Endothelial cell of umbilical vein (primary cell): ENCODE data around the gene MICALL1. TPM values are rescaled to one million over a fixed set of nuclear protein-coding genes. Genes with fewer than 3 reads are reported as not detected.

ENCODE experiments used
- BruUV-seq: library from RNA; stranded (reverse); fragments of 400-500 nt; replicated peaks from 2 replicates; lab custom pipeline; 2021; lab: Mats Ljungman, UMichigan
- CTCF ChIA-PET: fragments of 300-600, 350-600 bp; sonication (Branson Sonifier 250); formaldehyde crosslinking; loops from one replicate; lab custom pipeline; 2021; ENCODE audit warnings: antibody characterized with exemption, inconsistent platforms; lab: Charles Lee
- POLR2A ChIA-PET: fragments of 300-600, 350-600 bp; sonication (Branson Sonifier 250); formaldehyde crosslinking; loops from one replicate; lab custom pipeline; 2021; ENCODE audit warnings: antibody characterized with exemption, inconsistent platforms; lab: Charles Lee
- DNase-seq: peaks from one replicate; pipeline ENCODE4 v3.0.0-alpha.2; 2011; ENCODE audit warnings: low read depth, low spot score
- FAIRE-seq: peaks from 2 replicates; lab custom pipeline; 2011; peaks lifted over from hg19 to GRCh38; lab: Jason Lieb, UNC
- H2AFZ ChIP-seq: 2 replicates; pipeline ENCODE4 v1.6.0; 2012; ENCODE audit warnings: low read depth, low read length, control low read depth, inconsistent platforms
- H3K27ac ChIP-seq: 2 replicates; pipeline ENCODE4 v1.5.1; 2011; ENCODE audit warnings: low read depth, mild to moderate bottlenecking, control low read depth, low read length, moderate library complexity; ENCODE audit not compliant: insufficient read depth
- H3K27me3 ChIP-seq, 2 experiments: 2 replicates each; pipeline versions ENCODE4 v1.6.0 to v1.6.1; 2011; ENCODE audit warnings: low read length in 2 of 2, mixed read lengths in 1 of 2; ENCODE audit not compliant: control insufficient read depth in 2 of 2, insufficient read depth in 2 of 2
- H3K36me3 ChIP-seq, 2 experiments: 2 replicates in 1 of 2; 3 replicates in 1 of 2; pipeline ENCODE4 v1.5.1; 2011; ENCODE audit warnings: low read length in 2 of 2, mild to moderate bottlenecking in 1 of 2, moderate library complexity in 1 of 2; ENCODE audit not compliant: control insufficient read depth in 2 of 2, insufficient read depth in 2 of 2; ENCODE audit errors: extremely low read depth in 1 of 2
- H3K4me1 ChIP-seq: 3 replicates; pipeline ENCODE4 v1.5.1; 2011; ENCODE audit warnings: mild to moderate bottlenecking, low read length; ENCODE audit not compliant: control insufficient read depth, insufficient read depth; ENCODE audit errors: extremely low read depth
- H3K4me2 ChIP-seq: 2 replicates; pipeline ENCODE4 v1.6.1; 2011; ENCODE audit warnings: low read length, control low read depth, mixed read lengths; ENCODE audit not compliant: insufficient read depth
- H3K4me3 ChIP-seq, 3 experiments: fragments of 200-600 bp in 1 of 3; sonication (generic), shearing (Covaris generic) in 1 of 3; replicated peaks in 1 of 3; 2 replicates each; pipeline ENCODE4 v1.5.1; 2011 to 2016; ENCODE audit warnings: control low read depth in 3 of 3, low read length in 3 of 3, mild to moderate bottlenecking in 2 of 3, inconsistent platforms in 1 of 3, low read depth in 1 of 3, moderate library complexity in 1 of 3; ENCODE audit not compliant: insufficient read depth in 1 of 3
- H3K79me2 ChIP-seq: 2 replicates; pipeline ENCODE4 v1.6.0; 2012; ENCODE audit warnings: low read length, inconsistent platforms; ENCODE audit not compliant: control insufficient read depth, insufficient read depth
- H3K9ac ChIP-seq: replicated peaks from 2 replicates; pipeline ENCODE3; 2011; ENCODE audit warnings: low read length, control low read depth; ENCODE audit not compliant: insufficient read depth; ENCODE audit errors: extremely low read depth
- H3K9me1 ChIP-seq: replicated peaks from 3 replicates; pipeline ENCODE4 v1.6.0; 2011; ENCODE audit warnings: mild to moderate bottlenecking, low read length; ENCODE audit not compliant: control insufficient read depth, insufficient read depth; ENCODE audit errors: extremely low read depth
- H3K9me3 ChIP-seq: replicated peaks from 2 replicates; pipeline ENCODE4 v1.5.1; 2012; ENCODE audit warnings: low read length, inconsistent platforms; ENCODE audit not compliant: control insufficient read depth, insufficient read depth
- H4K20me1 ChIP-seq: replicated peaks from 2 replicates; pipeline ENCODE3; 2011; ENCODE audit warnings: mild to moderate bottlenecking, low read length; ENCODE audit not compliant: control insufficient read depth, insufficient read depth; ENCODE audit errors: extremely low read depth
- CTCF ChIP-seq, 2 donors: IDR thresholded peaks; 1 replicate in 1 of 2; 2 replicates in 1 of 2; pipeline ENCODE4 v1.5.1; 2011; ENCODE audit warnings: low read length in 2 of 2, mild to moderate bottlenecking in 2 of 2, moderate library complexity in 2 of 2, control low read depth in 1 of 2, inconsistent platforms in 1 of 2, low read depth in 1 of 2; ENCODE audit not compliant: insufficient read depth in 1 of 2; ENCODE audit errors: extremely low read depth in 1 of 2
- EZH2 ChIP-seq: IDR thresholded peaks from 2 replicates; pipeline ENCODE4 v1.6.1; 2012; ENCODE audit warnings: borderline replicate concordance, low read depth, mild to moderate bottlenecking, moderate library complexity, low read length, inconsistent platforms; ENCODE audit not compliant: severe bottlenecking
- FOS ChIP-seq: IDR thresholded peaks from 2 replicates; pipeline ENCODE4 v1.6.1; 2011; ENCODE audit warnings: mild to moderate bottlenecking, low read length, moderate library complexity, borderline replicate concordance; ENCODE audit not compliant: insufficient read depth
- GATA2 ChIP-seq: IDR thresholded peaks from 2 replicates; pipeline ENCODE4 v1.7.0; 2011; ENCODE audit warnings: low read depth, mild to moderate bottlenecking, moderate library complexity, mixed read lengths, low read length; ENCODE audit not compliant: insufficient read length, insufficient read depth
- JUN ChIP-seq: IDR thresholded peaks from 2 replicates; pipeline ENCODE4 v1.6.1; 2011; ENCODE audit warnings: borderline replicate concordance, low read depth; ENCODE audit not compliant: insufficient read length, insufficient read depth
- MAX ChIP-seq: IDR thresholded peaks from 2 replicates; pipeline ENCODE4 v1.6.1; 2011; ENCODE audit not compliant: insufficient read depth, insufficient read length
- MYC ChIP-seq: IDR thresholded peaks from one replicate; pipeline ENCODE4 v1.6.1; 2011; ENCODE audit warnings: mild to moderate bottlenecking, low read depth, low read length
- POLR2A ChIP-seq: IDR thresholded peaks from 2 replicates; pipeline ENCODE4 v1.6.1; 2012; ENCODE audit warnings: low read depth, mild to moderate bottlenecking, control low read depth, low read length
- POLR2AphosphoS5 ChIP-seq: IDR thresholded peaks from 2 replicates; pipeline ENCODE4 v1.6.1; 2012; ENCODE audit warnings: low read depth, mild to moderate bottlenecking, control low read depth, low read length, moderate library complexity; ENCODE audit not compliant: insufficient read depth
- dilution Hi-C: fragments of 300-500 bp; cut with MboI; formaldehyde crosslinking; loops from one replicate; pipeline ENCODE4 v1.15.0; 2019; ENCODE audit warnings: low sequenced_read_pairs; ENCODE audit not compliant: extremely low pct_ligation_motif_present
- intact Hi-C: fragments of 100-400 bp; cut with micrococcal nuclease; formaldehyde crosslinking; loops from one replicate; pipeline ENCODE4 v1.10.0; 2022
- polyA plus RNA-seq, 4 experiments: library from polyadenylated mRNA; depleted of rRNA in 3 of 4; stranded (reverse) in 3 of 4; unstranded in 1 of 4; fragments of >200 nt; gene quantifications; 2 replicates each; pipeline versions ENCODE4 v1.2.1 to v1.2.3, GENCODE V29; 2011 to 2012; ENCODE audit warnings: missing spikeins in 1 of 4
- total RNA-seq: library from RNA; stranded (reverse); gene quantifications from 2 replicates; pipeline ENCODE4 v1.2.3, GENCODE V29; 2021

Gene MICALL1
- total and polyA plus RNA-seq, 2 donors (not counting 3 experiments of a cell fraction or from before 2014, with no cell fraction given), result 23.9 to 66.9 TPM

- ChIA-PET CTCF (interaction anchor here (1.0 to 4.7 kb wide), 7 partner anchors 13 to 112 kb away, joined by 3 to 48 read pairs (median 4); partner anchors contain the start of gene MICALL1), POLR2A (no interaction called here)
- Histone ChIP-seq H3K9ac (no peak overlapping the region), H3K27ac (peak overlapping the region; percentile 41), H4K20me1 (no peaks in the 10 kb centered on the region), H3K4me2 (no peak overlapping the region), H3K36me3 (peaks cover 5 to 31% of the 10 kb centered on the region in 2 experiments), H2AFZ (no peak overlapping the region), H3K27me3 (no peaks in the 10 kb centered on the region), H3K9me1 (no peaks in the 10 kb centered on the region), H3K79me2 (no peaks in the 10 kb centered on the region), H3K4me3 (no peak overlapping the region), H3K4me1 (peaks cover 29% of the 10 kb centered on the region), H3K9me3 (no peaks in the 10 kb centered on the region)
- intact Hi-C loops (no loop called here), dilution Hi-C loops (no loop called here)
- TF ChIP-seq MYC (no peak), JUN (no peak), CTCF (IDR thresholded peaks at IDR 0.05; ENCODE audit: extremely low read depth in 1 of 2, insufficient read depth in 1 of 2, low read depth in 1 of 2, low read length in 2 of 2) (peak; percentile 29 to 36)
- DNase-seq (no peak), FAIRE-seq (peak; percentile 70)
- no TSS peak for BruUV-seq
Observed at GRCh38 chr22:37930270-37930951, 24.3 kb downstream of the MICALL1 start.

- peak; percentile 26 for DNase-seq
- peak; percentile 72 for FAIRE-seq
- Histone ChIP-seq H2AFZ (no peak overlapping the region), H3K79me2 (no peaks in the 10 kb centered on the region), H4K20me1 (no peaks in the 10 kb centered on the region), H3K27me3 (no peaks in the 10 kb centered on the region), H3K36me3 (peaks cover 5 to 27% of the 10 kb centered on the region in 2 experiments), H3K4me2 (no peak overlapping the region), H3K9me1 (no peaks in the 10 kb centered on the region), H3K4me1 (peaks cover 29% of the 10 kb centered on the region), H3K27ac (peak overlapping the region; percentile 41), H3K9me3 (no peaks in the 10 kb centered on the region), H3K9ac (no peak overlapping the region), H3K4me3 (no peak overlapping the region)
- no TSS peak for BruUV-seq
- ChIA-PET POLR2A (no interaction called here), CTCF (interaction anchor here (1.0 to 4.7 kb wide), 7 partner anchors 13 to 113 kb away, joined by 3 to 48 read pairs (median 5); partner anchors contain the start of gene MICALL1)
- TF ChIP-seq EZH2, result no peak
- no peak for TF ChIP-seq POLR2AphosphoS5
- TF ChIP-seq CTCF (IDR thresholded peaks at IDR 0.05; ENCODE audit: extremely low read depth in 1 of 2, insufficient read depth in 1 of 2, low read depth in 1 of 2, low read length in 2 of 2), result no peak
- no peak for TF ChIP-seq POLR2A
- no peak for TF ChIP-seq MYC
- TF ChIP-seq JUN, result no peak
- no peak for TF ChIP-seq GATA2
- no peak for TF ChIP-seq FOS
- no peak for TF ChIP-seq MAX
- dilution Hi-C loops, result no loop called here
- intact Hi-C loops, result no loop called here
Observed at GRCh38 chr22:37930952-37931440, 24.9 kb downstream of the MICALL1 start.
